HepG2 (cell line): ENCODE measurements around the gene DPM2. TPM values are rescaled to one million over a fixed set of nuclear protein-coding genes. Genes with fewer than 3 reads are reported as not detected.

ENCODE experiments used
- KAT8 ChIP-seq: IDR thresholded peaks from 2 replicates; pipeline ENCODE4 v1.6.1; 2016; ENCODE audit warnings: missing genetic modification reagents, missing compliant biosample characterization
- MED13 ChIP-seq: sonication (generic); formaldehyde crosslinking; IDR thresholded peaks from 2 replicates; pipeline ENCODE4 v1.5.0; 2020; ENCODE audit warnings: missing genetic modification reagents
- RAD21 ChIP-seq: fragments of 450-650 bp; formaldehyde crosslinking; IDR thresholded peaks from 2 replicates; pipeline ENCODE4 v1.5.0; 2020; ENCODE audit warnings: mild to moderate bottlenecking
- SP4 ChIP-seq: sonication (generic); formaldehyde crosslinking; IDR thresholded peaks from 2 replicates; pipeline ENCODE4 v1.8.1; 2023; ENCODE audit warnings: mild to moderate bottlenecking, missing genetic modification reagents
- ZIK1 ChIP-seq: sonication (generic); formaldehyde crosslinking; IDR thresholded peaks from 2 replicates; pipeline ENCODE4 v1.5.0; 2020; ENCODE audit warnings: mild to moderate bottlenecking, low read depth, missing genetic modification reagents, borderline replicate concordance
- ZKSCAN1 ChIP-seq: fragments of 150-350 bp; IDR thresholded peaks from 2 replicates; pipeline ENCODE4 v1.6.1; 2014; ENCODE audit warnings: low read length
- ZNF263 ChIP-seq: sonication (generic); formaldehyde crosslinking; IDR thresholded peaks from 2 replicates; pipeline ENCODE4 v1.4.0; 2020; ENCODE audit warnings: missing genetic modification reagents
- ZNF3 ChIP-seq: IDR thresholded peaks from 2 replicates; pipeline ENCODE4 v1.7.0; 2017; ENCODE audit warnings: inconsistent platforms
- ZNF619 ChIP-seq: sonication (generic); formaldehyde crosslinking; IDR thresholded peaks from 2 replicates; pipeline ENCODE4 v1.4.0; 2020; ENCODE audit warnings: mild to moderate bottlenecking, missing genetic modification reagents
- ZNF747 ChIP-seq: sonication (generic); formaldehyde crosslinking; IDR thresholded peaks from 2 replicates; pipeline ENCODE4 v1.8.1; 2023; ENCODE audit warnings: missing genetic modification reagents, mild to moderate bottlenecking, borderline replicate concordance
- ZNF878 ChIP-seq: sonication (generic); formaldehyde crosslinking; IDR thresholded peaks from 2 replicates; pipeline ENCODE4 v1.8.1; 2023; ENCODE audit warnings: mild to moderate bottlenecking, missing genetic modification reagents, moderate library complexity
- polyA plus RNA-seq, 8 experiments: library from polyadenylated mRNA; depleted of rRNA in 3 of 8; stranded (reverse) in 7 of 8; unstranded in 1 of 8; fragments of >200 nt; fragmentation: Illumina TruSeq in 4 of 8; extraction: Trizol in 4 of 8; gene quantifications; 2 replicates each; pipeline versions ENCODE4 v1.2.1 to v1.2.3, GENCODE V29; 2011 to 2016; ENCODE audit warnings: low read depth in 4 of 8, missing spikeins in 1 of 8, mixed read lengths in 1 of 8; ENCODE audit not compliant: insufficient read depth in 1 of 8
- total RNA-seq, 5 experiments: library from RNA; depleted of rRNA; stranded (reverse); fragments of >200 nt; fragmentation: Illumina TruSeq; extraction: Trizol; gene quantifications; 2 replicates each; pipeline ENCODE4 v1.2.3, GENCODE V29; 2016; ENCODE audit warnings: low read depth in 1 of 5
- TF ChIP-seq, protein P1 (sequence below): sonication (generic); formaldehyde crosslinking; IDR thresholded peaks from 2 replicates; pipeline ENCODE4 v1.5.0; 2020; ENCODE audit warnings: missing genetic modification reagents
- TF ChIP-seq, protein P2 (sequence below): sonication (generic); formaldehyde crosslinking; IDR thresholded peaks from 2 replicates; pipeline ENCODE4 v1.4.0; 2020; ENCODE audit warnings: missing genetic modification reagents, low read depth, mild to moderate bottlenecking, borderline replicate concordance
- TF ChIP-seq, protein P3 (sequence below): sonication (generic); formaldehyde crosslinking; IDR thresholded peaks from 2 replicates; pipeline ENCODE4 v1.8.1; 2023; ENCODE audit warnings: mild to moderate bottlenecking, moderate library complexity, missing genetic modification reagents
- TF ChIP-seq, protein P4 (sequence below): sonication (generic); formaldehyde crosslinking; IDR thresholded peaks from 2 replicates; pipeline ENCODE4 v1.5.1; 2020; ENCODE audit warnings: missing genetic modification reagents, mild to moderate bottlenecking, borderline replicate concordance
- TF ChIP-seq, protein P5 (sequence below): sonication (generic); formaldehyde crosslinking; IDR thresholded peaks from 2 replicates; pipeline ENCODE4 v1.4.0; 2020; ENCODE audit warnings: missing genetic modification reagents
- TF ChIP-seq, protein P6 (sequence below): sonication (generic); formaldehyde crosslinking; IDR thresholded peaks from 2 replicates; pipeline ENCODE4 v1.5.1; 2020; ENCODE audit warnings: mild to moderate bottlenecking, missing genetic modification reagents, moderate library complexity

The DPM2 gene
- total and polyA plus RNA-seq, 2 of the 13 experiments (the other 11 are each of a cell fraction or from before 2014, with no cell fraction given) = 24.8 to 35.3 TPM

DNA sequence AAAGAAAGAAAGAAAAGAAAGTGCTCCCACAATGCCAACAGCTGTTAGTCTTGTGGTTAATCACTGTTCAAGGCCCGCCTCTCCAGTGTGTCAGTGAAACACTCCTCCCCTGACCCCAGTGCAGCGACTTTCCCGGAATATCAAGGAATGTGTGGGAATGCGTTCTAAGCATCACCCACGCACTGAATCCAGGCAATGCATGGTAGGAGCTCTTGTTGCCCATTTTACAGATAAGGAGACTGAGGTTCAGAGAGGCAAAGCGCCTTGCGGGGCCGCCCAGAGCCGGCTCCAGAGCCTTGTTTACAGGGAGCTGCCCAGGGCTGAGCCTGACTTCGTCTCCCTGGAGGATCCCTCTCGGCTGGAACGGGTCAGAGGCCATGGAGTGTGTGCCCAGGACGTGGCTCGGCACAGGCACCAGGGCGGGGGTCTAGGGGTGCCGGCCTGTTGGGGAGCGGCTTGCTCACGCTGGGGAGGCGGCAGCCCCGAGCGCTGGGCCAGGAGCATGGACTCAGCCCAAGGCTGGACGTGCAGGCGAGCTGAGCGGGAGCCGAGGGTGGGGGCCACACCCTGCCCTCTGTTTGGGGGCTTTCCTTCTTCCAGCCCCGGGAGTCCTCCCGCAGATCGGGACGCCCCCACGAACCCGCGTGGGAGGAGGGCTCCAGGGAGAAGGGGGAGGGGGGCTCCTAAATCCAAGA, 39.1 kb downstream of the DPM2 start (continued):
- TF ChIP-seq, protein P1, sequence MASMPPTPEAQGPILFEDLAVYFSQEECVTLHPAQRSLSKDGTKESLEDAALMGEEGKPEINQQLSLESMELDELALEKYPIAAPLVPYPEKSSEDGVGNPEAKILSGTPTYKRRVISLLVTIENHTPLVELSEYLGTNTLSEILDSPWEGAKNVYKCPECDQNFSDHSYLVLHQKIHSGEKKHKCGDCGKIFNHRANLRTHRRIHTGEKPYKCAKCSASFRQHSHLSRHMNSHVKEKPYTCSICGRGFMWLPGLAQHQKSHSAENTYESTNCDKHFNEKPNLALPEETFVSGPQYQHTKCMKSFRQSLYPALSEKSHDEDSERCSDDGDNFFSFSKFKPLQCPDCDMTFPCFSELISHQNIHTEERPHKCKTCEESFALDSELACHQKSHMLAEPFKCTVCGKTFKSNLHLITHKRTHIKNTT (CRISPR knock-in tag) = no peak
- TF ChIP-seq ZNF3 (CRISPR knock-in tag) = 0 out of 2 replicates have a peak, but pooled peaks have one; percentile 23
- no peak for TF ChIP-seq ZNF878 (CRISPR knock-in tag)
- TF ChIP-seq, protein P2, sequence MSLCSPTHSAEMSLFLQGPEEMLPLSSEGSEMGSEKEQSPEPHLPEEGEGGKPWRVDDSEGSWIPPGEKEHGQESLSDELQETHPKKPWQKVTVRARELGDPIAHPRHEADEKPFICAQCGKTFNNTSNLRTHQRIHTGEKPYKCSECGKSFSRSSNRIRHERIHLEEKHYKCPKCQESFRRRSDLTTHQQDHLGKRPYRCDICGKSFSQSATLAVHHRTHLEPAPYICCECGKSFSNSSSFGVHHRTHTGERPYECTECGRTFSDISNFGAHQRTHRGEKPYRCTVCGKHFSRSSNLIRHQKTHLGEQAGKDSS (CRISPR knock-in tag) = no peak
- TF ChIP-seq ZNF263 (CRISPR knock-in tag) = peak; percentile 84
- TF ChIP-seq ZIK1 (CRISPR knock-in tag) = no peak
- TF ChIP-seq, protein P3, sequence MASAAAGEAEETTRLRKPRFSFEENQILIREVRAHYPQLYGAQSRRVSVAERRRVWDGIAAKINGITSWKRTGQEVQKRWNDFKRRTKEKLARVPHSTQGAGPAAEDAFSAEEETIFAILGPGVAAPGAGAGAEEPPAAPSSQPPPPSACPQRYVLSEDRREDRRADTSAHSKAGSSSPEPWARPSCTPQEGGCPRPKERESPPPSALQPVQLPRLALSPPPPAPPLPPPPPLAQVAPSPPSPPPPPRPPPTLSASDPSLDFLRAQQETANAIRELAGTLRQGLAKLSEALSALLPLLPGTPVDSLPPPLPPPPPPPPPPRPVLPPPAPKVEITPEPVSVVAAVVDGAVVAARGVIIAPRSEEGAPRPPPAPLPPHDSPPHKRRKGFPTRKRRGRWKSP (CRISPR knock-in tag) = no peak
- TF ChIP-seq, protein P4, sequence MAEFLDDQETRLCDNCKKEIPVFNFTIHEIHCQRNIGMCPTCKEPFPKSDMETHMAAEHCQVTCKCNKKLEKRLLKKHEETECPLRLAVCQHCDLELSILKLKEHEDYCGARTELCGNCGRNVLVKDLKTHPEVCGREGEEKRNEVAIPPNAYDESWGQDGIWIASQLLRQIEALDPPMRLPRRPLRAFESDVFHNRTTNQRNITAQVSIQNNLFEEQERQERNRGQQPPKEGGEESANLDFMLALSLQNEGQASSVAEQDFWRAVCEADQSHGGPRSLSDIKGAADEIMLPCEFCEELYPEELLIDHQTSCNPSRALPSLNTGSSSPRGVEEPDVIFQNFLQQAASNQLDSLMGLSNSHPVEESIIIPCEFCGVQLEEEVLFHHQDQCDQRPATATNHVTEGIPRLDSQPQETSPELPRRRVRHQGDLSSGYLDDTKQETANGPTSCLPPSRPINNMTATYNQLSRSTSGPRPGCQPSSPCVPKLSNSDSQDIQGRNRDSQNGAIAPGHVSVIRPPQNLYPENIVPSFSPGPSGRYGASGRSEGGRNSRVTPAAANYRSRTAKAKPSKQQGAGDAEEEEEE (CRISPR knock-in tag) = 0 out of 2 replicates have a peak, but pooled peaks have one; percentile 59
- TF ChIP-seq, protein P5, sequence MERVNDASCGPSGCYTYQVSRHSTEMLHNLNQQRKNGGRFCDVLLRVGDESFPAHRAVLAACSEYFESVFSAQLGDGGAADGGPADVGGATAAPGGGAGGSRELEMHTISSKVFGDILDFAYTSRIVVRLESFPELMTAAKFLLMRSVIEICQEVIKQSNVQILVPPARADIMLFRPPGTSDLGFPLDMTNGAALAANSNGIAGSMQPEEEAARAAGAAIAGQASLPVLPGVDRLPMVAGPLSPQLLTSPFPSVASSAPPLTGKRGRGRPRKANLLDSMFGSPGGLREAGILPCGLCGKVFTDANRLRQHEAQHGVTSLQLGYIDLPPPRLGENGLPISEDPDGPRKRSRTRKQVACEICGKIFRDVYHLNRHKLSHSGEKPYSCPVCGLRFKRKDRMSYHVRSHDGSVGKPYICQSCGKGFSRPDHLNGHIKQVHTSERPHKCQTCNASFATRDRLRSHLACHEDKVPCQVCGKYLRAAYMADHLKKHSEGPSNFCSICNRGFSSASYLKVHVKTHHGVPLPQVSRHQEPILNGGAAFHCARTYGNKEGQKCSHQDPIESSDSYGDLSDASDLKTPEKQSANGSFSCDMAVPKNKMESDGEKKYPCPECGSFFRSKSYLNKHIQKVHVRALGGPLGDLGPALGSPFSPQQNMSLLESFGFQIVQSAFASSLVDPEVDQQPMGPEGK (CRISPR knock-in tag) = peak; percentile 76
- TF ChIP-seq KAT8 = 0 out of 2 replicates have a peak, but pooled peaks have one; percentile 26
- TF ChIP-seq, protein P6, sequence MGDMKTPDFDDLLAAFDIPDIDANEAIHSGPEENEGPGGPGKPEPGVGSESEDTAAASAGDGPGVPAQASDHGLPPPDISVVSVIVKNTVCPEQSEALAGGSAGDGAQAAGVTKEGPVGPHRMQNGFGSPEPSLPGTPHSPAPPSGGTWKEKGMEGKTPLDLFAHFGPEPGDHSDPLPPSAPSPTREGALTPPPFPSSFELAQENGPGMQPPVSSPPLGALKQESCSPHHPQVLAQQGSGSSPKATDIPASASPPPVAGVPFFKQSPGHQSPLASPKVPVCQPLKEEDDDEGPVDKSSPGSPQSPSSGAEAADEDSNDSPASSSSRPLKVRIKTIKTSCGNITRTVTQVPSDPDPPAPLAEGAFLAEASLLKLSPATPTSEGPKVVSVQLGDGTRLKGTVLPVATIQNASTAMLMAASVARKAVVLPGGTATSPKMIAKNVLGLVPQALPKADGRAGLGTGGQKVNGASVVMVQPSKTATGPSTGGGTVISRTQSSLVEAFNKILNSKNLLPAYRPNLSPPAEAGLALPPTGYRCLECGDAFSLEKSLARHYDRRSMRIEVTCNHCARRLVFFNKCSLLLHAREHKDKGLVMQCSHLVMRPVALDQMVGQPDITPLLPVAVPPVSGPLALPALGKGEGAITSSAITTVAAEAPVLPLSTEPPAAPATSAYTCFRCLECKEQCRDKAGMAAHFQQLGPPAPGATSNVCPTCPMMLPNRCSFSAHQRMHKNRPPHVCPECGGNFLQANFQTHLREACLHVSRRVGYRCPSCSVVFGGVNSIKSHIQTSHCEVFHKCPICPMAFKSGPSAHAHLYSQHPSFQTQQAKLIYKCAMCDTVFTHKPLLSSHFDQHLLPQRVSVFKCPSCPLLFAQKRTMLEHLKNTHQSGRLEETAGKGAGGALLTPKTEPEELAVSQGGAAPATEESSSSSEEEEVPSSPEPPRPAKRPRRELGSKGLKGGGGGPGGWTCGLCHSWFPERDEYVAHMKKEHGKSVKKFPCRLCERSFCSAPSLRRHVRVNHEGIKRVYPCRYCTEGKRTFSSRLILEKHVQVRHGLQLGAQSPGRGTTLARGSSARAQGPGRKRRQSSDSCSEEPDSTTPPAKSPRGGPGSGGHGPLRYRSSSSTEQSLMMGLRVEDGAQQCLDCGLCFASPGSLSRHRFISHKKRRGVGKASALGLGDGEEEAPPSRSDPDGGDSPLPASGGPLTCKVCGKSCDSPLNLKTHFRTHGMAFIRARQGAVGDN (CRISPR knock-in tag) = peak; percentile 71
- no peak for TF ChIP-seq RAD21 (CRISPR knock-in tag)
- TF ChIP-seq SP4 (CRISPR knock-in tag) = peak; percentile 65; the same call in 1 of the 2 replicates
- TF ChIP-seq ZNF619 = no peak
- TF ChIP-seq ZKSCAN1 = no peak
- TF ChIP-seq ZNF747 (CRISPR knock-in tag) = peak; percentile 70; the same call in 1 of the 2 replicates
- TF ChIP-seq MED13 (CRISPR knock-in tag) = no peak
